ENCODE data around the gene CTIF. TPM values are rescaled to one million over a fixed set of nuclear protein-coding genes. Genes with fewer than 3 reads are reported as not detected.

CTIF gene
- total RNA-seq, 4 donors from 2014 or later: 14.1 to 78.2 (median 18.4) TPM

- Histone ChIP-seq H3K4me1 (no peaks in the 10 kb centered on the region), H3K36me3 (no peaks in the 10 kb centered on the region), H3K27ac (no peak overlapping the region), H3K4me3 (no peak overlapping the region), H3K27me3 (no peaks in the 10 kb centered on the region), H3K9me3 (no peaks in the 10 kb centered on the region)
- 88% methylated on average over 8 of the region's 8 CpGs; no CpG with 5 or more reads in 1 of the 2 donors for WGBS, 2 donors (ENCODE audit: low coverage in 1 of 2)
- DNase-seq: no peak
- intact Hi-C loops (cut with DNase I; ENCODE audit: low total_unique reads) (no loop called here), in situ Hi-C loops (cut with MboI; ENCODE audit: low pct_ligation_motif_present in 1 of 4, low pct_unique_long_range_greater_than_20kb in 1 of 4, low sequenced_read_pairs in 3 of 4) (no loop called here)
- TF ChIP-seq EP300 (IDR thresholded peaks at IDR 0.05; ENCODE audit: low read depth): no peak
- TF ChIP-seq POLR2AphosphoS5 (IDR thresholded peaks at IDR 0.05): no peak
- no peak for TF ChIP-seq POLR2A (IDR thresholded peaks at IDR 0.05)
- no peak for TF ChIP-seq CTCF (IDR thresholded peaks at IDR 0.05)
These were observed 61.7 kb downstream of the CTIF start for GRCh38 chr18:48600456-48601090.

- H3K4me3 ChIP-seq: no peak overlapping the region
- H3K27me3 ChIP-seq: no peaks in the 10 kb centered on the region
- no peaks in the 10 kb centered on the region for H3K4me1 ChIP-seq
- H3K9me3 ChIP-seq: no peaks in the 10 kb centered on the region
- intact Hi-C loops (cut with DNase I; ENCODE audit: low total_unique reads): no loop called here
- no peak overlapping the region for H3K27ac ChIP-seq
- in situ Hi-C loops (cut with MboI; ENCODE audit: low pct_ligation_motif_present in 1 of 4, low pct_unique_long_range_greater_than_20kb in 1 of 4, low sequenced_read_pairs in 3 of 4): no loop called here
- DNase-seq: no peak
- TF ChIP-seq POLR2AphosphoS5 (IDR thresholded peaks at IDR 0.05) (no peak), CTCF (IDR thresholded peaks at IDR 0.05) (no peak), POLR2A (IDR thresholded peaks at IDR 0.05) (no peak), EP300 (IDR thresholded peaks at IDR 0.05; ENCODE audit: low read depth) (no peak)
- no peaks in the 10 kb centered on the region for H3K36me3 ChIP-seq
- 79 to 100% methylated on average over 1 to 4 of the region's 4 CpGs for WGBS, 2 donors (ENCODE audit: low coverage in 1 of 2)
These were observed 62.5 kb downstream of the CTIF start for GRCh38 chr18:48601343-48601742.

- Histone ChIP-seq H3K4me1 (peaks cover 0 to 7% (median 2%) of the 10 kb centered on the region in 4 donors), H3K9me3 (no peaks in the 10 kb centered on the region), H3K36me3 (no peaks in the 10 kb centered on the region), H3K4me3 (no peak overlapping the region), H3K27me3 (no peaks in the 10 kb centered on the region), H3K27ac (no peak overlapping the region)
- no peak for TF ChIP-seq CTCF (IDR thresholded peaks at IDR 0.05)
- TF ChIP-seq POLR2AphosphoS5 (IDR thresholded peaks at IDR 0.05): no peak
- TF ChIP-seq POLR2A (IDR thresholded peaks at IDR 0.05): no peak
- no peak for TF ChIP-seq EP300 (IDR thresholded peaks at IDR 0.05; ENCODE audit: low read depth)
- WGBS, 2 donors (ENCODE audit: low coverage in 1 of 2): 88 to 92% methylated on average over 3 of the region's 3 CpGs
- in situ Hi-C loops (cut with MboI; ENCODE audit: low pct_ligation_motif_present in 1 of 4, low pct_unique_long_range_greater_than_20kb in 1 of 4, low sequenced_read_pairs in 3 of 4): no loop called here
- intact Hi-C loops (cut with DNase I; ENCODE audit: low total_unique reads): no loop called here
- DNase-seq: no peak
These were observed 64.0 kb downstream of the CTIF start for GRCh38 chr18:48602759-48603390.

GRCh38 chr18:48605408-48605845, 66.6 kb downstream of the CTIF start:
- peaks cover 0 to 8% (median 2%) of the 10 kb centered on the region in 4 donors for H3K4me1 ChIP-seq
- TF ChIP-seq CTCF (IDR thresholded peaks at IDR 0.05): no peak
- no peak for TF ChIP-seq EP300 (IDR thresholded peaks at IDR 0.05; ENCODE audit: low read depth)
- no peak for TF ChIP-seq POLR2A (IDR thresholded peaks at IDR 0.05)
- TF ChIP-seq POLR2AphosphoS5 (IDR thresholded peaks at IDR 0.05): no peak
- DNase-seq: no peak
- no peak overlapping the region for H3K27ac ChIP-seq
- no peaks in the 10 kb centered on the region for H3K27me3 ChIP-seq
- H3K4me3 ChIP-seq: no peak overlapping the region
- intact Hi-C loops (cut with DNase I; ENCODE audit: low total_unique reads): no loop called here
- H3K9me3 ChIP-seq: no peaks in the 10 kb centered on the region
- H3K36me3 ChIP-seq: no peaks in the 10 kb centered on the region
- 74% methylated on average over 3 of the region's 3 CpGs; no CpG with 5 or more reads in 1 of the 2 donors for WGBS, 2 donors (ENCODE audit: low coverage in 1 of 2)
- in situ Hi-C loops (cut with MboI; ENCODE audit: low pct_ligation_motif_present in 1 of 4, low pct_unique_long_range_greater_than_20kb in 1 of 4, low sequenced_read_pairs in 3 of 4): no loop called here

Measured in transverse colon (tissue), 4 donors.